ENCODE data around the gene ZFAND3. TPM values are rescaled to one million over a fixed set of nuclear protein-coding genes. Genes with fewer than 3 reads are reported as not detected.

ZFAND3 gene
- total and polyA plus RNA-seq, 2 experiments from 2014 or later: 16.9 to 28.2 TPM

DNA sequence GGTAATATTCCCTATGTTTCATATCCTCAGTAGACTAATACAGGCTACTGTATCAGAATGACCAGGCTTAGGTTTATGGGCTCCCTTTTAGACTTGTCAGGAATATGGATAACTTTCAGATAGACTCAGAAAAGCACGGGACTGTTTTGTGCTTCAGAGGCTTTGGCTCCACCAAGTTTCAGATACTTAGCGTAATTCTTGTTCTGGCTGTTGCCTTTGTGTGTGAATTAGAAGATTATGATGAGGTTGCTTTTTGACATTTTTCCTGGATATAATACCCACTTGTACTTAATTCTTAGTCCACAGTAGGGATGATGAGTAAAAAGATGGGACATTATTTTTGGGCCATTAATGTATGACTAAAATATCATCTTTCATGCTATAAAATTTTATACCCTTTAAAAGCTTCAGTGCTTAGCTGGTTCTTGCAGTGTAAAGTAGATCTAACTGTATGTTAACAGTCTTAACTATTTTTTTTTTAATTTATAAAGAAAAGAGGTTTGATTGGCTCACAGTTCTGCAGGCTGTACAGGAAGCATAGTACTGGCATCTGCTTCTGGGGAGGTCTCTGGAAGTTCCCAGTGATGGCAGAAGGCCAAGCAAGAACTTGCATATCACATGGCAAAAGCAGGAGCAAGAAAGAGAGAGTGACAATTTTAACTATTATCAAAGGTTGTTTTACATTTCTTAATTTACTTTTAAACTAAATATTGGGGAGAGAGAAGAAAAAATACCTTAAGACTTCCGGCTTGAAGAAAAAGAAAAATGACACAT lies 120.7 kb downstream of the ZFAND3 start:
- H3K4me1 Mint-ChIP-seq: peaks cover 14% of the 10 kb centered on the region
- H2AFZ ChIP-seq: no peak overlapping the region
- H3K4me1 ChIP-seq (ENCODE audit: insufficient read depth): no peaks in the 10 kb centered on the region
- TF ChIP-seq, protein P1, sequence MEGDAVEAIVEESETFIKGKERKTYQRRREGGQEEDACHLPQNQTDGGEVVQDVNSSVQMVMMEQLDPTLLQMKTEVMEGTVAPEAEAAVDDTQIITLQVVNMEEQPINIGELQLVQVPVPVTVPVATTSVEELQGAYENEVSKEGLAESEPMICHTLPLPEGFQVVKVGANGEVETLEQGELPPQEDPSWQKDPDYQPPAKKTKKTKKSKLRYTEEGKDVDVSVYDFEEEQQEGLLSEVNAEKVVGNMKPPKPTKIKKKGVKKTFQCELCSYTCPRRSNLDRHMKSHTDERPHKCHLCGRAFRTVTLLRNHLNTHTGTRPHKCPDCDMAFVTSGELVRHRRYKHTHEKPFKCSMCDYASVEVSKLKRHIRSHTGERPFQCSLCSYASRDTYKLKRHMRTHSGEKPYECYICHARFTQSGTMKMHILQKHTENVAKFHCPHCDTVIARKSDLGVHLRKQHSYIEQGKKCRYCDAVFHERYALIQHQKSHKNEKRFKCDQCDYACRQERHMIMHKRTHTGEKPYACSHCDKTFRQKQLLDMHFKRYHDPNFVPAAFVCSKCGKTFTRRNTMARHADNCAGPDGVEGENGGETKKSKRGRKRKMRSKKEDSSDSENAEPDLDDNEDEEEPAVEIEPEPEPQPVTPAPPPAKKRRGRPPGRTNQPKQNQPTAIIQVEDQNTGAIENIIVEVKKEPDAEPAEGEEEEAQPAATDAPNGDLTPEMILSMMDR (conservative IDR thresholded peaks at IDR 0.05; ENCODE audit: low read depth in 2 of 2): no peak
- no peak for TF ChIP-seq NANOG (IDR thresholded peaks at IDR 0.05; ENCODE audit: borderline replicate concordance)
- no peak for TF ChIP-seq CREB1 (CRISPR knock-in tag; IDR thresholded peaks at IDR 0.05; ENCODE audit: low read depth)
- TF ChIP-seq POLR2AphosphoS5 (IDR thresholded peaks at IDR 0.05; ENCODE audit: low read depth): no peak
- no peak for TF ChIP-seq EZH2 (IDR thresholded peaks at IDR 0.05; ENCODE audit: low read depth, unreplicated experiment)
- no peak for TF ChIP-seq STAT1 (IDR thresholded peaks at IDR 0.05; ENCODE audit: unreplicated experiment)
- TF ChIP-seq, protein P2, sequence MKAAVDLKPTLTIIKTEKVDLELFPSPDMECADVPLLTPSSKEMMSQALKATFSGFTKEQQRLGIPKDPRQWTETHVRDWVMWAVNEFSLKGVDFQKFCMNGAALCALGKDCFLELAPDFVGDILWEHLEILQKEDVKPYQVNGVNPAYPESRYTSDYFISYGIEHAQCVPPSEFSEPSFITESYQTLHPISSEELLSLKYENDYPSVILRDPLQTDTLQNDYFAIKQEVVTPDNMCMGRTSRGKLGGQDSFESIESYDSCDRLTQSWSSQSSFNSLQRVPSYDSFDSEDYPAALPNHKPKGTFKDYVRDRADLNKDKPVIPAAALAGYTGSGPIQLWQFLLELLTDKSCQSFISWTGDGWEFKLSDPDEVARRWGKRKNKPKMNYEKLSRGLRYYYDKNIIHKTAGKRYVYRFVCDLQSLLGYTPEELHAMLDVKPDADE (IDR thresholded peaks at IDR 0.05): no peak
- TF ChIP-seq JUNB (IDR thresholded peaks at IDR 0.05; ENCODE audit: unreplicated experiment): no peak
- no peak for TF ChIP-seq ZNF331 (CRISPR knock-in tag; IDR thresholded peaks at IDR 0.05; ENCODE audit: low read depth)
- TF ChIP-seq ZNF114 (CRISPR knock-in tag; IDR thresholded peaks at IDR 0.05): no peak
- no peaks in the 10 kb centered on the region for H3K36me3 Mint-ChIP-seq (ENCODE audit: low read depth)
- H3K4me3 Mint-ChIP-seq: no peak overlapping the region
- H3K9me3 Mint-ChIP-seq: no peaks in the 10 kb centered on the region
- H4K20me1 ChIP-seq (replicated peaks; ENCODE audit: insufficient read depth): peaks cover 25% of the 10 kb centered on the region
- H3K79me2 ChIP-seq (replicated peaks; ENCODE audit: insufficient read depth): peaks cover 49% of the 10 kb centered on the region
- H3K27me3 ChIP-seq (ENCODE audit: insufficient read depth): no peaks in the 10 kb centered on the region
- no peaks in the 10 kb centered on the region for H3F3A ChIP-seq (replicated peaks; ENCODE audit: low read depth)
- H3K9me2 ChIP-seq (ENCODE audit: insufficient read depth): no peaks in the 10 kb centered on the region
- peaks cover 2% of the 10 kb centered on the region for H3K27me3 Mint-ChIP-seq (ENCODE audit: insufficient read depth, low read depth, poor library complexity)
- H3K27ac Mint-ChIP-seq: no peak overlapping the region
- no peak overlapping the region for H3K4me2 ChIP-seq
- no peak overlapping the region for H3K27ac ChIP-seq (ENCODE audit: low read depth)
- H3K36me3 ChIP-seq (ENCODE audit: insufficient read depth): no peaks in the 10 kb centered on the region
- H3K4me3 ChIP-seq: no peak overlapping the region
- DNase-seq (ENCODE audit: low spot score) (no peak), ATAC-seq (no peak)

DNA sequence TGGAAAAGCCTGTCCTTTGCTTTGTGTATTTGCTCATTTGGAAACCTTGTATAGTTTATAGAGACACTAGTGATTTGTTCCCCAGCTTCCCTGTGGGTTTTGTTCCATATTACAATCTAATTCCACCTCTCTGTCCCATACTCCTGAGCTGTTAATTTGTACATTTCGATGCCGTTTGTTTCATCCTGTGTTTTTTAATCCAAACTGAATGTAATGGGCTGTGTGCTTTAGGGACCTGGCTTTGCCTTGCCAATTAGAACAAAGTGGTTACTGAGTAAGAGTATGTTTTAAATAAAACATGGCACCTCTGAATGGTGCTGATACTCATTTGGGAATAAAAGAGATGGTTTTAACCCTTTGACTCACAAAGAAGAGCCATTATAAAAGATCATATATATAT lies 122.3 kb downstream of the ZFAND3 start:
- Histone ChIP-seq H3K36me3 (ENCODE audit: insufficient read depth) (no peaks in the 10 kb centered on the region), H3K79me2 (replicated peaks; ENCODE audit: insufficient read depth) (peaks cover 63% of the 10 kb centered on the region), H3K4me2 (no peak overlapping the region), H3K27ac (ENCODE audit: low read depth) (no peak overlapping the region), H3K4me1 (ENCODE audit: insufficient read depth) (peaks cover 9% of the 10 kb centered on the region; the same call in 1 of the 2 replicates), H3K4me3 (no peak overlapping the region), H3K9me2 (ENCODE audit: insufficient read depth) (no peaks in the 10 kb centered on the region), H4K20me1 (replicated peaks; ENCODE audit: insufficient read depth) (peaks cover 25% of the 10 kb centered on the region), H3K27me3 (ENCODE audit: insufficient read depth) (no peaks in the 10 kb centered on the region), H2AFZ (no peak overlapping the region), H3F3A (replicated peaks; ENCODE audit: low read depth) (no peaks in the 10 kb centered on the region)
- no peak for ATAC-seq
- no peaks in the 10 kb centered on the region for H3K9me3 Mint-ChIP-seq
- DNase-seq (ENCODE audit: low spot score): no peak
- peaks cover 11% of the 10 kb centered on the region for H3K4me1 Mint-ChIP-seq
- H3K27ac Mint-ChIP-seq: no peak overlapping the region
- H3K4me3 Mint-ChIP-seq: no peak overlapping the region
- no peaks in the 10 kb centered on the region for H3K36me3 Mint-ChIP-seq (ENCODE audit: low read depth)
- H3K27me3 Mint-ChIP-seq (ENCODE audit: insufficient read depth, low read depth, poor library complexity): peaks cover 2% of the 10 kb centered on the region
- TF ChIP-seq JUNB (IDR thresholded peaks at IDR 0.05; ENCODE audit: unreplicated experiment) (no peak), STAT1 (IDR thresholded peaks at IDR 0.05; ENCODE audit: unreplicated experiment) (no peak), EZH2 (IDR thresholded peaks at IDR 0.05; ENCODE audit: low read depth, unreplicated experiment) (no peak)
- TF ChIP-seq, protein P3, sequence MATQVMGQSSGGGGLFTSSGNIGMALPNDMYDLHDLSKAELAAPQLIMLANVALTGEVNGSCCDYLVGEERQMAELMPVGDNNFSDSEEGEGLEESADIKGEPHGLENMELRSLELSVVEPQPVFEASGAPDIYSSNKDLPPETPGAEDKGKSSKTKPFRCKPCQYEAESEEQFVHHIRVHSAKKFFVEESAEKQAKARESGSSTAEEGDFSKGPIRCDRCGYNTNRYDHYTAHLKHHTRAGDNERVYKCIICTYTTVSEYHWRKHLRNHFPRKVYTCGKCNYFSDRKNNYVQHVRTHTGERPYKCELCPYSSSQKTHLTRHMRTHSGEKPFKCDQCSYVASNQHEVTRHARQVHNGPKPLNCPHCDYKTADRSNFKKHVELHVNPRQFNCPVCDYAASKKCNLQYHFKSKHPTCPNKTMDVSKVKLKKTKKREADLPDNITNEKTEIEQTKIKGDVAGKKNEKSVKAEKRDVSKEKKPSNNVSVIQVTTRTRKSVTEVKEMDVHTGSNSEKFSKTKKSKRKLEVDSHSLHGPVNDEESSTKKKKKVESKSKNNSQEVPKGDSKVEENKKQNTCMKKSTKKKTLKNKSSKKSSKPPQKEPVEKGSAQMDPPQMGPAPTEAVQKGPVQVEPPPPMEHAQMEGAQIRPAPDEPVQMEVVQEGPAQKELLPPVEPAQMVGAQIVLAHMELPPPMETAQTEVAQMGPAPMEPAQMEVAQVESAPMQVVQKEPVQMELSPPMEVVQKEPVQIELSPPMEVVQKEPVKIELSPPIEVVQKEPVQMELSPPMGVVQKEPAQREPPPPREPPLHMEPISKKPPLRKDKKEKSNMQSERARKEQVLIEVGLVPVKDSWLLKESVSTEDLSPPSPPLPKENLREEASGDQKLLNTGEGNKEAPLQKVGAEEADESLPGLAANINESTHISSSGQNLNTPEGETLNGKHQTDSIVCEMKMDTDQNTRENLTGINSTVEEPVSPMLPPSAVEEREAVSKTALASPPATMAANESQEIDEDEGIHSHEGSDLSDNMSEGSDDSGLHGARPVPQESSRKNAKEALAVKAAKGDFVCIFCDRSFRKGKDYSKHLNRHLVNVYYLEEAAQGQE (IDR thresholded peaks at IDR 0.05; ENCODE audit: unreplicated experiment): no peak
- TF ChIP-seq, protein P2 (IDR thresholded peaks at IDR 0.05): no peak

All from GM23338 (cell line).